ENCODE data around the gene PDE4B.
"Not testable (repeated sequence)": the region's sequence is repeated elsewhere in the genome, so short reads cannot be mapped to it uniquely, and the experiment has no call there.

PDE4B gene

DNA sequence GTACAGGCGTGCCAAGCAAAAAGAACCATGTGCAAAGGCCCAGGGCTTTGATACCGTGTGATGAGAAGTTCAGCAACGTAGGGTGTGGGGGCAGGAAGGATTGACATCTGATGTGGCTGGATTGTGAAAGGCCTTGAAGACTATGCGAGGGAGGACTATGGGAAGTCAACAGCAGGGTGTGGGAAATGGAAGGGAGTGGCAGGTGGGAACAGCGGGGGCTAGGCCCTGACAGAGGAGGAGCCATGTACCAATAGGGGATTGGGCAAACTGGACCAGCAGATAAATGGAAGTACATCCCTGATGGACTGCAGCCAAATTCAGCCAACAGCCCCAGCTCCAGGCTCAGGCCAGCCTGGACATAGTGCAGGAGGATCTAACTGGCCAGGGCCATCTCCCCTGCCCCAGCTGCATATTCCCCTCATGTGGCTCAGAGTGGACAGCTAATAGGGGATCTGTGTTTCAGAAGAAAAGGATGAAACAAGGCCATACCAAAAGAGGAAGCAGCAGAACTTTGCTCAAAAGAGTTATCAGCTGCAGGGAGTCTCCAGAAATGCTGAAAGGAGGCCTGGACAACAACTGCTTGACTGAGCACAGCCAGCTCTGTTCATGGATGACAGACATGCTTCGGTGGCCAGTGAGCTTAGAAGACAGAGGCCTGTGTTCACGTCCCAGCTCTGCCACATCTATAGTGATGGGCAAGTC lies 601.0 kb downstream of the PDE4B start:
- no peak for DNase-seq (ENCODE audit: low read depth)

DNA sequence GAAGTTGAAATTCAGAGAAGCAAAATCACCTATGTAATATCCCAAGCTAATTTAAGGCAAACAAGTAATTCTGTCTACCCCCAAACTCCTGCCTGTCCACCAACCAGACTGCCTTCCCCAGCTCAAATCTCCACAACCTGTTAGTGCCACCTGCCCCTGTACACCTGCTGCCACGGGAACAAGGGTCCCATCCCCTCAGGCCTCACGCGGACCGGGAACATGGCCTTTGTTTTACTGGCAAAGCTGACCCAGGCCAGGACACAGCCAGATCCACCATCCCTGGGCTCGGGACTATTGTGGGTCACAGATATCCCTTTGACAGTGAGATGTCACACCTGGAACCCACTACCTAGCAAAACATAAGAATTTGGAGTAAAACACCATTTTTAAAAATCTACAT lies 601.9 kb downstream of the PDE4B start:
- no peak for DNase-seq (ENCODE audit: low read depth)

DNA sequence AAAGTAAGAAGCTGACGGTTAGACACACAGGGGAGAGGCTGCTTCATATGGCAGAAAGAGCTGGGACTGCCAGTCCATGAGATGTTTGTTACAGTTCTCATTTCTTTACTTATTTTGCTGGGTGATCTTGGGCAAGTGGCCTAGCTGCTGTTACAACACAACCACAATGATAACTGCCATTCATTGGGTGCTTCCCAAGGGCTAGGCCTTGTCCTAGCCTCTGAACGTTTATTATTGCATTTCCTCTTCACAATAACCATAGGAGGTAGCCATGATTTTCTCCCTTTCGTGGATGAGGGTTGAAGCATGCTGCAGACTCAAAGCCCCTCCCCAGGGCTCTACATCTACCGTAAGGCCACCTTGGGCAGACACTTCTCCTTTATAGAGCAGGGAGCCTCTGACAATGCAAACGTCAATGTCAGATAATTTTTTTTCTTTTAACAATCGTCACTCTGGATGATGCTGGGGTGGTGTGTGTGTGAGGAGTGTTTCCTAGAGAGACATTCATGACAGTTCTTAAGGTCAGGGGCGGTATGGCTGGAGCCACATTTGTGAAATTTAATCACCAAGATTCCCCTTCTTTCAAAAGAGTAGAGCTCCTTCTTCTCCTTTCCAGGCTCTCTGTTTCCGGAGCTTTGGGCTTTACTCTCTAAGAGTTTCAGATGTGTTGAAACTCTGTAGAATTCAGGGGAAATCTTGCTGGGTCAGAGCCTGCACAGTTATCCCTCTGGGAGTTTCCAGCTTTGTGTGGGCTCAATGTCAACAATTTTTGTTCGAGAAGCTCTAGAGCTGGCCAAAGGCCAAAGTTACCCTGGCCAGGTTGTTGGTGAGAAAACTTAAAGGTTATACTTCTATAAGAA lies 602.7 kb downstream of the PDE4B start:
- no peak for DNase-seq (ENCODE audit: low read depth)

DNA sequence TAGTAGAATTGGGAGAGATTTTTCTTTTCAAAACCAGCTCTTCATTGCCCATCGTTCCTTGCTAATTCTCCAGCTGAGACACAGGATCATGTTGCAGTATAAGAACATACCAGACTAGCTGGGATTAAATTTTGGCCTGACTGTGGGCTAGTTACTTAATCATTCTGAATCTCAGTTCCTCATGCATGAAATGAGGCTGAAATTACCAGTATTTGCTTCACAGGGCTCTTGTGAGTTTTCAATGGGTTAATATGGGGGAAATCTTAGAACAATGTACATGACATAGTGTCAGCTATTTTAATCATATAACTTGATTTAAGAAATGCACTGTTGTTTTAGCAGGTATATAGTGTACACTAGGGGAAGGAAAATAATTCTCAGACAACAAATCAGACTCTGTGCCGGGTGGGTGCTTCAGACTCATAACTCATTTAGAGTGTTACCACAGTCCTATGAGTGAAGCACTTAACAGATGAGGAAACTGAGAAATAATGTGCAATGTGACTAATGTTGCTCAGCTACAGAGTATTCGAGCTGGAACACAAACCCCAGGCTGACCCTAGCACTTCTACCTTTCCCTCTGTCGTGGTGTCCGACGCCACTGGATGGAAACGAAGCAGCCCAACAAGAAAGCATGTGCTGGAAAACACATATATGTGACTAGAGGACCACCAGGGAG lies 603.7 kb downstream of the PDE4B start:
- no peak for DNase-seq (ENCODE audit: low read depth)

DNA sequence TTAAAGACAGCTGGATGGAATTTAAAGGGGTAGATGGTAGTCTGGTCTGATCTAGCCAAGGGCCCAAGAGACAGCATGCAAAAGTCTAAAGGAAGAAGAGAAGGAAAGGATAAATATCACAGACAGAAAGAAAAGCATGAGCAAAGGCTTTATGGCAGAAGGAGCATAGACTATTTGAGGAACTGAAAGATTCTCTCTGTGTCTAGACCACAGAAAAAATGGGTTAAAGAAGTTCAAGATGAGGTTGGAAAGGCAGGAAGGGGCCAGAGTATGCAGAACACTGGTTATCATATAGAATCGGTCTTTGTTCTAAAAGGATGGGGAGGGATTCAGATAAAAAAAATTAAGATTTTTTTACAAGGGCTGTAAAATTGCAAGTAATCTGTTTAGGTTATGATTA lies 604.5 kb downstream of the PDE4B start:
- DNase-seq (ENCODE audit: low read depth) = no peak

DNA sequence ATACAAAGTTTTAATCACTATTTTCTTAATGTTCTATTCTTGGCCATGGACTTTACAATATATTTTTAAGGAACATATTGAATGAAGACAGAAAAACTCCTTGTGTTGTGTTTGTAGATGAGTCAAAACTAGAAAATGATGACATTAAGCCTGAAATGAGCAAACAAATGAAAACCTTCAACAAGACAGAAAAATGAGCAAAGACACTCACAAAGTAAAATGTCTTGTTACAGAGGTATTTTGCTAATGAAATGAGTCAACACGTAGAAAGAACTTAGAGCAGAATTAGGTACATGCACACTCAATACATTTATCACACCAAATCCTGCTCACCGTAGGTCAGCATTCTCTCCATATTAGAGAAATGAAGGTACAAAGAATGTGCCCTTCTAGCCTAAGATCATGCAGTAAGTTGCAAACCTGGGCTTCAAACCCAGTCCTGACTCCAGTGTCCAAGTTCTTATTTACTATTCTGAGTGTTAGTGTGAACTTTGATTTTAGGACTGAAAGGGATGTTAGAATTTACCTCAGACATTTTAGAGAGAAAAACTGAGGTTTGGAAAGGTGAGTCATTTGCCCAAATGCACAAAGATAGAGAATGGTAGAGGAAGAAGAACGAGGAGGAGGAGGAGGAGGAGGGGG lies 607.3 kb downstream of the PDE4B start:
- no peak for DNase-seq (ENCODE audit: low read depth)

GRCh38 chr1:66400660-66401059 lies 608.0 kb downstream of the PDE4B start:
- DNase-seq (ENCODE audit: low read depth) = no peak

GRCh38 chr1:66401244-66401643 lies 608.5 kb downstream of the PDE4B start:
- DNase-seq (ENCODE audit: low read depth) = no peak

GRCh38 chr1:66402194-66402593 lies 609.5 kb downstream of the PDE4B start:
- DNase-seq (ENCODE audit: low read depth) = no peak

DNA sequence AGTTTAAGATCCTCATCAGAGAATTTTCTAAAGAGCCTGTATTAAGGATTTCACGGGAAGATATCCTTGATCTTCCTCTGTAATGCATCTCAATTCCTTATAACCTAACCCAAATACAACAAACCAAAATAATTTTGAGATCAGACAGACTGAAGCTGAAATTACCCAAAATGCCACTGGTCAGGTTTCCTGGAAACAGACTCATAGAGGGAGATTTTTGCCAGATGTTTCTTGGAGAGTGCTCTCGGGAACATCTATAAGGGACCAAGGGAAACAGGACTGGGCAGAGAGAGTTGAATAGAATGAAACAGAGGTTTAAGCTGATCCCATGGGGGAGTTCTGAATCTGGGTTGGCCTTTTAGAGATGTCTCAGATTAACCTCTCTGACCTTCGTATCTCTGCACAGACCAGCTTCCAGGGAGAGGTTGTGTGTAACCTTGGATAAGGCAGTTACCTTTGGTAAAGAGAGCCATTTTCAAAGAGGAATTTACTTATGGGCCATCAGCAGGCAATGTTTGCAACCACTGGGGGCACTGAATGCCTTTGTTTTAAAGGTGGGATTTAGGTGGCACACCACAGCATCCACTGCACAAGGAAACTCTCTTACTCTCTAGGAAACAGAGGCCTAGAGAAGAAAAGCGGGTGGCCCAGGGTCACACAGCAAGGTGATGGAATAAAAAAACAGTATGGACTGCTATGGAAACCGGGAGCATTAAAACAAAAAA lies 610.5 kb downstream of the PDE4B start:
- no peak for DNase-seq (ENCODE audit: low read depth)

- no peak for DNase-seq (ENCODE audit: low read depth)
Observed at GRCh38 chr1:66405061-66405460, 612.4 kb downstream of the PDE4B start.

DNA sequence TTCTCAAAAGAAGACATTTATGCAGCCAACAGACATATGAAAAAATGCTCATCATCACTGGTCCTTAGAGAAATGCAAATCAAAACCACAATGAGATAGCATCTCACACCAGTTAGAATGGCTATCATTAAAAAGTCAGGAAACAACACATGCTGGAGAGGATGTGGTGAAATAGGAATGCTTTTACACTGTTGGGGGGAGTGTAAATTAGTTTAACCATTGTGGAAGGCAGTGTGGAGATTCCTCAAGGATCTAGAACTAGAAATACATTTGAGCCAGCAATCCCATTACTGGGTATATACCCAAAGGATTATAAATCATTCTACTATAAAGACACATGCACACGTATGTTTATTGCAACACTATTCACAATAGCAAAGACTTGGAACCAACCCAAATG lies 618.8 kb downstream of the PDE4B start:
- DNase-seq (ENCODE audit: low read depth) = not testable (repeated sequence)

GRCh38 chr1:66412704-66413103 lies 620.0 kb downstream of the PDE4B start:
- DNase-seq (ENCODE audit: low read depth) = peak; percentile 61

- no peak for DNase-seq (ENCODE audit: low read depth)
Observed at GRCh38 chr1:66413136-66413837, 620.6 kb downstream of the PDE4B start.

DNA sequence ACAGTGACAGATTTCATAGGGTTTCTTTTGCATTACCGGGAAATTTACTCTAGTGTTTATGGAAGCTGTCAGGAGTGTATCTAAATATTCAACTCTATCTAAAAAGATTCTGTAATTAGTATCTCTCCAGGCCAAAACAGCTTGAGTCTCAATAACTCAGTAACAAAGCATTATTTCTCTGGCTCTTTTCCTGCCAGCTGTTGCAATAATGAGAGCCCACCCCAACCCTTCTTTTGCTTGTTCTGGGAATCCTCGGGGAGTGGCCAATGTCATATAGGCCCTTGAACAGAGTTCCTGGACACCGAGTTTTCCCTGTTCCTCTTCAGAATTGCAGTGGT lies 621.1 kb downstream of the PDE4B start:
- DNase-seq (ENCODE audit: low read depth) = no peak

- DNase-seq (ENCODE audit: low read depth) = no peak
Observed at GRCh38 chr1:66415281-66415680, 622.6 kb downstream of the PDE4B start.

DNA sequence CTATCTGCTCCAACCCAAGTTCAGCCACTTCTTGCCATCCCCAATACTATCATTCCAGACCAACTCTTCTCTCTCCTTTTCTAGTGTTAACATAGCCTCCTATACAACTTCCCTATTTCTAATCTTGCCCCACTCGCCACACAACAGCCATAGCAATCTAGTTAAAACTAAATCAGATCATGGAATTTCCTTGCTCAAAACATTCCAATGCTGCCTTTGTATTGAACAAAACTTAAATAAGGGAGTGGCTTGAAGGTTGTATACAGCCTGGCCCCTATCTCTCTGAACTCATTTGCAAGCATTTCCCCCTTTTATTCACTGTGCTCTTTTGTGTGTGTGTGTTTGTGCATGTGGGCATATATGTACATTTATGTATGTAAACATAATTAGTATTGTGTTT lies 623.2 kb downstream of the PDE4B start:
- DNase-seq (ENCODE audit: low read depth) = no peak

- DNase-seq (ENCODE audit: low read depth) = no peak
Observed at GRCh38 chr1:66416295-66416694, 623.6 kb downstream of the PDE4B start.

GRCh38 chr1:66418021-66418420 lies 625.3 kb downstream of the PDE4B start:
- no peak for DNase-seq (ENCODE audit: low read depth)

DNA sequence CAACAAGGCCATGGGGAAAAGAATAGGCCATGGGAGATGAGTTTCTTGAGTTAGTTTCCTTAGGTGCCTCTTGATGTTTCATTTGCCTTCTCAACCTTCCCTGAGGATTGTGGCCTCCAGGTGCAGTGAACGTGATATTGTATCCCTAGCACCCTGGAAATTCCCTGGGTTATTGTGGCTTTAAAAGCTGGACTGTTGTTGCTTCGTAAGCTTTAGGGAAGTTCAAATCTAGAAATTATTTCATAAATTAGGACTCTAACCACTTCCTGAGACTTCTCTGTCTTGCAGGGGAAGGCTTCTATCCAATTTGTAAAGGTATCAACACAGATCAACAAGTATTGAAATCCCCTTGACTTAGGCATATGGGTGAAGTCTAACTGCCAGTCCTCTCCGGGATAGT lies 627.5 kb downstream of the PDE4B start:
- not testable (repeated sequence) for DNase-seq (ENCODE audit: low read depth)

- not testable (repeated sequence) for DNase-seq (ENCODE audit: low read depth)
Observed at GRCh38 chr1:66420906-66421305, 628.2 kb downstream of the PDE4B start.
